SK-N-SH treated with all-trans-retinoic acid at 6 μM for 48 hours (cell line): ENCODE results near the gene MPDZ.

Experiments
- ATAC-seq: fragments of 200-7000 bp; cut with Tn5 transposase; 3 replicates; pipeline ENCODE4 v1.9.1; 2020; ENCODE audit warnings: mild to moderate bottlenecking, moderate library complexity
- ARNTL ChIP-seq: fragments of 450-650 bp; formaldehyde crosslinking; IDR thresholded peaks from 2 replicates; pipeline ENCODE4 v1.5.0; 2020; ENCODE audit warnings: low read depth, mild to moderate bottlenecking, moderate library complexity, borderline replicate concordance
- BACH2 ChIP-seq: fragments of 250-450 bp; sonication (Bioruptor Pico); IDR thresholded peaks from 2 replicates; pipeline ENCODE4 v1.9.0; 2021; ENCODE audit warnings: mild to moderate bottlenecking, borderline replicate concordance
- CSDC2 ChIP-seq: fragments of 250-450 bp; sonication (Bioruptor Pico); IDR thresholded peaks from 2 replicates; pipeline ENCODE4 v1.5.0; 2020; ENCODE audit warnings: mild to moderate bottlenecking, moderate library complexity
- ESRRG ChIP-seq: fragments of 250-450 bp; sonication (Bioruptor Pico); IDR thresholded peaks from 2 replicates; pipeline ENCODE4 v1.6.1; 2021; ENCODE audit warnings: mild to moderate bottlenecking
- ISL1 ChIP-seq: fragments of 250-450 bp; sonication (Bioruptor Pico); IDR thresholded peaks from 2 replicates; pipeline ENCODE4 v2.1.2; 2022; ENCODE audit warnings: mild to moderate bottlenecking, moderate library complexity
- OSR1 ChIP-seq: fragments of 250-450 bp; sonication (Bioruptor Pico); IDR thresholded peaks from 2 replicates; pipeline ENCODE4 v1.8.0; 2022; ENCODE audit warnings: moderate library complexity, mild to moderate bottlenecking, inconsistent platforms
- PPARA ChIP-seq: fragments of 250-450 bp; sonication (Bioruptor Pico); IDR thresholded peaks from 2 replicates; pipeline ENCODE4 v1.5.0; 2020; ENCODE audit warnings: mild to moderate bottlenecking, borderline replicate concordance
- RARB ChIP-seq: fragments of 250-450 bp; sonication (Bioruptor Pico); IDR thresholded peaks from 2 replicates; pipeline ENCODE4 v1.8.0; 2021; ENCODE audit warnings: mild to moderate bottlenecking, moderate library complexity
- SNAI2 ChIP-seq: fragments of 250-450 bp; sonication (Bioruptor Pico); IDR thresholded peaks from 2 replicates; pipeline ENCODE4 v1.5.0; 2020; ENCODE audit warnings: mild to moderate bottlenecking, moderate library complexity
- TCF4 ChIP-seq: fragments of 250-450 bp; sonication (Bioruptor Pico); IDR thresholded peaks from 2 replicates; pipeline ENCODE4 v1.8.0; 2021; ENCODE audit warnings: mild to moderate bottlenecking, moderate library complexity, borderline replicate concordance
- TOX ChIP-seq: fragments of 250-450 bp; sonication (Bioruptor Pico); IDR thresholded peaks from 2 replicates; pipeline ENCODE4 v1.8.0; 2021; ENCODE audit warnings: mild to moderate bottlenecking, moderate library complexity, borderline replicate concordance
- ZC3H10 ChIP-seq: fragments of 250-450 bp; sonication (Bioruptor Pico); IDR thresholded peaks from 2 replicates; pipeline ENCODE4 v1.5.1; 2021; ENCODE audit warnings: mild to moderate bottlenecking, moderate library complexity
- ZFP3 ChIP-seq: fragments of 250-450 bp; sonication (Bioruptor Pico); IDR thresholded peaks from 2 replicates; pipeline ENCODE4 v1.5.0; 2020; ENCODE audit warnings: mild to moderate bottlenecking, moderate library complexity
- ZFP30 ChIP-seq: fragments of 450-650 bp; formaldehyde crosslinking; IDR thresholded peaks from 2 replicates; pipeline ENCODE4 v1.5.0; 2022; ENCODE audit warnings: mild to moderate bottlenecking, moderate library complexity
- ZNF70 ChIP-seq: fragments of 450-650 bp; formaldehyde crosslinking; IDR thresholded peaks from 2 replicates; pipeline ENCODE4 v1.5.0; 2020; ENCODE audit warnings: mild to moderate bottlenecking, moderate library complexity
- ZNF8 ChIP-seq: fragments of 450-650 bp; formaldehyde crosslinking; IDR thresholded peaks from 2 replicates; pipeline ENCODE4 v1.5.0; 2020; ENCODE audit warnings: mild to moderate bottlenecking, moderate library complexity
- TF ChIP-seq, protein P1 (sequence below): fragments of 250-450 bp; sonication (Bioruptor Pico); IDR thresholded peaks from 2 replicates; pipeline ENCODE4 v1.5.1; 2020; ENCODE audit warnings: low read depth, mild to moderate bottlenecking, moderate library complexity
- TF ChIP-seq, protein P2 (sequence below): fragments of 250-450 bp; sonication (Bioruptor Pico); IDR thresholded peaks from 2 replicates; pipeline ENCODE4 v1.8.0; 2020; ENCODE audit warnings: mild to moderate bottlenecking, moderate library complexity, borderline replicate concordance
- TF ChIP-seq, protein P3 (sequence below): fragments of 250-450 bp; sonication (Bioruptor Pico); IDR thresholded peaks from 2 replicates; pipeline ENCODE4 v1.5.0; 2020; ENCODE audit warnings: mild to moderate bottlenecking, moderate library complexity
- TF ChIP-seq, protein P4 (sequence below): fragments of 250-450 bp; sonication (Bioruptor Pico); IDR thresholded peaks from 2 replicates; pipeline ENCODE4 v1.8.0; 2021; ENCODE audit warnings: low read depth, mild to moderate bottlenecking, moderate library complexity, borderline replicate concordance
- TF ChIP-seq, protein P5 (sequence below): fragments of 250-450 bp; sonication (Bioruptor Pico); IDR thresholded peaks from 2 replicates; pipeline ENCODE4 v1.5.1; 2021; ENCODE audit warnings: mild to moderate bottlenecking, moderate library complexity

Gene MPDZ

DNA sequence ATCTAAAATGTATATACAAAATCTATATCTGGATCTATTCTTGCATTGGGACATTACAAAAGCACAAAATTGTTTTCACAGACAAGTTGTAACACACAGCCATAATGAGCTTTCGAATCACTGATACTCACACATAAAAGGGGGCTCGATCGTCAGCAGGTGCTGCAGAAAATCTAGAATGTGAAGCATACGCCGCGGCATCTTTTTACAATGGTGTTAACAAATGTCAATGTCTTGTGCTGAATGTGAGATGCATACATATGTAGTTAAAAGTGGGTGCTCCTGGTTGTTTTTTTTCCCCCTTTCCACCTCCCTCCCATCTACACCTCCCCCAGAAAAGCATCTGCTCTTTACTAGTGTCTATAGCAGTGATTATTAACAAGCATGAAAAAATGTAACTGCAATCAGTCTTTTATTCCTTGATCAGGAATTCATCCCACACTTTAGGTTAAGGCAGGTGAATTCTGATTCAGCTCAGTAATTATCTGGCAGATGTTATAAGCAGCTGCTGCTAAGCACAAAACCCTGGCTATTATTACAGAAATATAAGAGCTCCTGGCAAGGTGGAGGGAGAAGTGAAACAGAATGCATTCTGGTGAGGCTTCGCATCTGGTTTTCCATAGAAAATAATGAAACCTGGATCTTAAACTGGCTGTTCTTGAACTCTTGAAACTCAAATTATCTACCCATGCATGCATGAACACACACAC, 114.1 kb downstream of the MPDZ start:
- no peak for TF ChIP-seq SNAI2 (CRISPR knock-in tag)
- TF ChIP-seq, protein P1, sequence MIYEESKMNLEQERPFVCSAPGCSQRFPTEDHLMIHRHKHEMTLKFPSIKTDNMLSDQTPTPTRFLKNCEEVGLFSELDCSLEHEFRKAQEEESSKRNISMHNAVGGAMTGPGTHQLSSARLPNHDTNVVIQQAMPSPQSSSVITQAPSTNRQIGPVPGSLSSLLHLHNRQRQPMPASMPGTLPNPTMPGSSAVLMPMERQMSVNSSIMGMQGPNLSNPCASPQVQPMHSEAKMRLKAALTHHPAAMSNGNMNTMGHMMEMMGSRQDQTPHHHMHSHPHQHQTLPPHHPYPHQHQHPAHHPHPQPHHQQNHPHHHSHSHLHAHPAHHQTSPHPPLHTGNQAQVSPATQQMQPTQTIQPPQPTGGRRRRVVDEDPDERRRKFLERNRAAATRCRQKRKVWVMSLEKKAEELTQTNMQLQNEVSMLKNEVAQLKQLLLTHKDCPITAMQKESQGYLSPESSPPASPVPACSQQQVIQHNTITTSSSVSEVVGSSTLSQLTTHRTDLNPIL, result no peak
- ATAC-seq, result no peak

- no peak for TF ChIP-seq ZNF8 (CRISPR knock-in tag)
- no peak for TF ChIP-seq TCF4
- no peak for TF ChIP-seq BACH2 (CRISPR knock-in tag)
- TF ChIP-seq ARNTL (CRISPR knock-in tag), result no peak
- no peak for ATAC-seq
Observed at GRCh38 chr9:13163946-13164345, 115.5 kb downstream of the MPDZ start.

- TF ChIP-seq ZNF8 (CRISPR knock-in tag), result no peak
- TF ChIP-seq RARB (CRISPR knock-in tag), result no peak
- no peak for TF ChIP-seq ZFP3 (CRISPR knock-in tag)
- TF ChIP-seq TOX, result no peak
- no peak for TF ChIP-seq ESRRG (CRISPR knock-in tag)
- TF ChIP-seq PPARA (CRISPR knock-in tag), result no peak
- TF ChIP-seq, protein P2, sequence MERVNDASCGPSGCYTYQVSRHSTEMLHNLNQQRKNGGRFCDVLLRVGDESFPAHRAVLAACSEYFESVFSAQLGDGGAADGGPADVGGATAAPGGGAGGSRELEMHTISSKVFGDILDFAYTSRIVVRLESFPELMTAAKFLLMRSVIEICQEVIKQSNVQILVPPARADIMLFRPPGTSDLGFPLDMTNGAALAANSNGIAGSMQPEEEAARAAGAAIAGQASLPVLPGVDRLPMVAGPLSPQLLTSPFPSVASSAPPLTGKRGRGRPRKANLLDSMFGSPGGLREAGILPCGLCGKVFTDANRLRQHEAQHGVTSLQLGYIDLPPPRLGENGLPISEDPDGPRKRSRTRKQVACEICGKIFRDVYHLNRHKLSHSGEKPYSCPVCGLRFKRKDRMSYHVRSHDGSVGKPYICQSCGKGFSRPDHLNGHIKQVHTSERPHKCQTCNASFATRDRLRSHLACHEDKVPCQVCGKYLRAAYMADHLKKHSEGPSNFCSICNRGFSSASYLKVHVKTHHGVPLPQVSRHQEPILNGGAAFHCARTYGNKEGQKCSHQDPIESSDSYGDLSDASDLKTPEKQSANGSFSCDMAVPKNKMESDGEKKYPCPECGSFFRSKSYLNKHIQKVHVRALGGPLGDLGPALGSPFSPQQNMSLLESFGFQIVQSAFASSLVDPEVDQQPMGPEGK (CRISPR knock-in tag), result no peak
- no peak for TF ChIP-seq CSDC2
- no peak for ATAC-seq
Observed at GRCh38 chr9:13163287-13163686, 116.2 kb downstream of the MPDZ start.

- TF ChIP-seq, protein P1, result no peak
- TF ChIP-seq, protein P3, sequence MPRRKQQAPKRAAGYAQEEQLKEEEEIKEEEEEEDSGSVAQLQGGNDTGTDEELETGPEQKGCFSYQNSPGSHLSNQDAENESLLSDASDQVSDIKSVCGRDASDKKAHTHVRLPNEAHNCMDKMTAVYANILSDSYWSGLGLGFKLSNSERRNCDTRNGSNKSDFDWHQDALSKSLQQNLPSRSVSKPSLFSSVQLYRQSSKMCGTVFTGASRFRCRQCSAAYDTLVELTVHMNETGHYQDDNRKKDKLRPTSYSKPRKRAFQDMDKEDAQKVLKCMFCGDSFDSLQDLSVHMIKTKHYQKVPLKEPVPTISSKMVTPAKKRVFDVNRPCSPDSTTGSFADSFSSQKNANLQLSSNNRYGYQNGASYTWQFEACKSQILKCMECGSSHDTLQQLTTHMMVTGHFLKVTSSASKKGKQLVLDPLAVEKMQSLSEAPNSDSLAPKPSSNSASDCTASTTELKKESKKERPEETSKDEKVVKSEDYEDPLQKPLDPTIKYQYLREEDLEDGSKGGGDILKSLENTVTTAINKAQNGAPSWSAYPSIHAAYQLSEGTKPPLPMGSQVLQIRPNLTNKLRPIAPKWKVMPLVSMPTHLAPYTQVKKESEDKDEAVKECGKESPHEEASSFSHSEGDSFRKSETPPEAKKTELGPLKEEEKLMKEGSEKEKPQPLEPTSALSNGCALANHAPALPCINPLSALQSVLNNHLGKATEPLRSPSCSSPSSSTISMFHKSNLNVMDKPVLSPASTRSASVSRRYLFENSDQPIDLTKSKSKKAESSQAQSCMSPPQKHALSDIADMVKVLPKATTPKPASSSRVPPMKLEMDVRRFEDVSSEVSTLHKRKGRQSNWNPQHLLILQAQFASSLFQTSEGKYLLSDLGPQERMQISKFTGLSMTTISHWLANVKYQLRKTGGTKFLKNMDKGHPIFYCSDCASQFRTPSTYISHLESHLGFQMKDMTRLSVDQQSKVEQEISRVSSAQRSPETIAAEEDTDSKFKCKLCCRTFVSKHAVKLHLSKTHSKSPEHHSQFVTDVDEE (CRISPR knock-in tag), result no peak
- no peak for TF ChIP-seq ARNTL (CRISPR knock-in tag)
- TF ChIP-seq, protein P4, sequence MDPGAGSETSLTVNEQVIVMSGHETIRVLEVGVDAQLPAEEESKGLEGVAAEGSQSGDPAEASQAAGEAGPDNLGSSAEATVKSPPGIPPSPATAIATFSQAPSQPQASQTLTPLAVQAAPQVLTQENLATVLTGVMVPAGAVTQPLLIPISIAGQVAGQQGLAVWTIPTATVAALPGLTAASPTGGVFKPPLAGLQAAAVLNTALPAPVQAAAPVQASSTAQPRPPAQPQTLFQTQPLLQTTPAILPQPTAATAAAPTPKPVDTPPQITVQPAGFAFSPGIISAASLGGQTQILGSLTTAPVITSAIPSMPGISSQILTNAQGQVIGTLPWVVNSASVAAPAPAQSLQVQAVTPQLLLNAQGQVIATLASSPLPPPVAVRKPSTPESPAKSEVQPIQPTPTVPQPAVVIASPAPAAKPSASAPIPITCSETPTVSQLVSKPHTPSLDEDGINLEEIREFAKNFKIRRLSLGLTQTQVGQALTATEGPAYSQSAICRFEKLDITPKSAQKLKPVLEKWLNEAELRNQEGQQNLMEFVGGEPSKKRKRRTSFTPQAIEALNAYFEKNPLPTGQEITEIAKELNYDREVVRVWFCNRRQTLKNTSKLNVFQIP, result no peak
- TF ChIP-seq ZFP30, result no peak
- TF ChIP-seq ISL1 (CRISPR knock-in tag), result no peak
- TF ChIP-seq ZNF8 (CRISPR knock-in tag), result no peak
- no peak for TF ChIP-seq ZC3H10 (CRISPR knock-in tag)
- no peak for ATAC-seq
Observed at GRCh38 chr9:13160051-13160450, 119.4 kb downstream of the MPDZ start.

DNA sequence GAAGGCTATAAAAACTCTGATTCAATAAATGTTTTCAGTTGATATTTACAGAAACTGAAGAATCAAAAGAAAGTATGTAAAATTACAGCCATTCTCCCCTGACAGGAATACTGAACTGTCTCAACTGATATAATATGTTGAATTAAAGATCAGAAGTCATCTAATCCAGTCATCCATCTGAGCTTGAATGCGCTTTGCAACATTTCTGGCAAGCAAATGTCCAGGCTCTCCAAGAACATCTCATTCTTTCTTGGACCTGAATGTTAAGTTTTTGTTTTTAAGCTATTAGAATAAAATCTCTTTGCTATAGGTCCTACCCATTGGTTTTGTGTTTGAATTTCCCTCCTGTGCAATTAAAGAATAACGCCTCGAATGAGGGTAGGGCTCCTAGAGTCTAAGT, 120.5 kb downstream of the MPDZ start:
- ATAC-seq, result no peak
- no peak for TF ChIP-seq ESRRG (CRISPR knock-in tag)
- TF ChIP-seq, protein P3 (CRISPR knock-in tag), result no peak
- TF ChIP-seq ZNF70, result no peak
- TF ChIP-seq OSR1, result no peak
- TF ChIP-seq, protein P5, sequence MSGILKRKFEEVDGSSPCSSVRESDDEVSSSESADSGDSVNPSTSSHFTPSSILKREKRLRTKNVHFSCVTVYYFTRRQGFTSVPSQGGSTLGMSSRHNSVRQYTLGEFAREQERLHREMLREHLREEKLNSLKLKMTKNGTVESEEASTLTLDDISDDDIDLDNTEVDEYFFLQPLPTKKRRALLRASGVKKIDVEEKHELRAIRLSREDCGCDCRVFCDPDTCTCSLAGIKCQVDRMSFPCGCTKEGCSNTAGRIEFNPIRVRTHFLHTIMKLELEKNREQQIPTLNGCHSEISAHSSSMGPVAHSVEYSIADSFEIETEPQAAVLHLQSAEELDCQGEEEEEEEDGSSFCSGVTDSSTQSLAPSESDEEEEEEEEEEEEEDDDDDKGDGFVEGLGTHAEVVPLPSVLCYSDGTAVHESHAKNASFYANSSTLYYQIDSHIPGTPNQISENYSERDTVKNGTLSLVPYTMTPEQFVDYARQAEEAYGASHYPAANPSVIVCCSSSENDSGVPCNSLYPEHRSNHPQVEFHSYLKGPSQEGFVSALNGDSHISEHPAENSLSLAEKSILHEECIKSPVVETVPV, result no peak
- no peak for TF ChIP-seq ZFP3 (CRISPR knock-in tag)
- TF ChIP-seq ARNTL (CRISPR knock-in tag), result no peak
